Prostate gland (tissue), 2 donors: ENCODE results near the gene SEMA3A.

Experiments used
- POLR2A ChIP-seq: fragments of 450-650 bp; IDR thresholded peaks from one replicate; pipeline ENCODE4 v1.6.1; 2016; ENCODE audit warnings: antibody characterized with exemption, mild to moderate bottlenecking
- TF ChIP-seq, protein P1 (sequence below), 4 experiments: fragments of 200-600 bp in 2 of 4; fragments of 450-650 bp in 2 of 4; sonication (generic) in 2 of 4; IDR thresholded peaks; 1 replicate in 3 of 4; 2 replicates in 1 of 4; pipeline ENCODE4 v1.5.1; 2016 to 2019; ENCODE audit warnings: antibody characterized with exemption in 4 of 4, mild to moderate bottlenecking in 2 of 4, moderate library complexity in 2 of 4

- TF ChIP-seq, protein P1, sequence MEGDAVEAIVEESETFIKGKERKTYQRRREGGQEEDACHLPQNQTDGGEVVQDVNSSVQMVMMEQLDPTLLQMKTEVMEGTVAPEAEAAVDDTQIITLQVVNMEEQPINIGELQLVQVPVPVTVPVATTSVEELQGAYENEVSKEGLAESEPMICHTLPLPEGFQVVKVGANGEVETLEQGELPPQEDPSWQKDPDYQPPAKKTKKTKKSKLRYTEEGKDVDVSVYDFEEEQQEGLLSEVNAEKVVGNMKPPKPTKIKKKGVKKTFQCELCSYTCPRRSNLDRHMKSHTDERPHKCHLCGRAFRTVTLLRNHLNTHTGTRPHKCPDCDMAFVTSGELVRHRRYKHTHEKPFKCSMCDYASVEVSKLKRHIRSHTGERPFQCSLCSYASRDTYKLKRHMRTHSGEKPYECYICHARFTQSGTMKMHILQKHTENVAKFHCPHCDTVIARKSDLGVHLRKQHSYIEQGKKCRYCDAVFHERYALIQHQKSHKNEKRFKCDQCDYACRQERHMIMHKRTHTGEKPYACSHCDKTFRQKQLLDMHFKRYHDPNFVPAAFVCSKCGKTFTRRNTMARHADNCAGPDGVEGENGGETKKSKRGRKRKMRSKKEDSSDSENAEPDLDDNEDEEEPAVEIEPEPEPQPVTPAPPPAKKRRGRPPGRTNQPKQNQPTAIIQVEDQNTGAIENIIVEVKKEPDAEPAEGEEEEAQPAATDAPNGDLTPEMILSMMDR (IDR thresholded peaks at IDR 0.05), result no peak
- no peak for TF ChIP-seq POLR2A
Measured at GRCh38 chr7:84085998-84086397, 108.6 kb downstream of the SEMA3A start.
